ENCODE measurements around the gene BRIP1.
"Not testable (repeated sequence)": the region's sequence is repeated elsewhere in the genome, so short reads cannot be mapped to it uniquely, and the experiment has no call there.

BRIP1 gene

GRCh38 chr17:61774087-61774486 lies 89.2 kb downstream of the BRIP1 start:
- not testable (repeated sequence) for H3K9me3 ChIP-seq (ENCODE audit: control insufficient read depth in 2 of 2, low read length in 2 of 2); H3K4me3 ChIP-seq (ENCODE audit: low read length in 2 of 2); H3K9ac ChIP-seq (ENCODE audit: low read depth in 1 of 2, low read length in 2 of 2); H3K36me3 ChIP-seq (ENCODE audit: control insufficient read depth in 2 of 2, insufficient read depth in 2 of 2, low read length in 2 of 2); H3K27me3 ChIP-seq (ENCODE audit: control insufficient read depth in 2 of 2, insufficient read depth in 2 of 2, low read length in 2 of 2); H3K4me1 ChIP-seq (ENCODE audit: control insufficient read depth in 2 of 2, insufficient read depth in 2 of 2, low read length in 2 of 2); H3K27ac ChIP-seq (ENCODE audit: low read depth in 2 of 2, low read length in 2 of 2)

- Histone ChIP-seq H3K4me3 (ENCODE audit: low read length in 2 of 2) (no peak overlapping the region), H3K36me3 (ENCODE audit: control insufficient read depth in 2 of 2, insufficient read depth in 2 of 2, low read length in 2 of 2) (no peaks in the 10 kb centered on the region), H3K9ac (ENCODE audit: low read depth in 1 of 2, low read length in 2 of 2) (no peak overlapping the region), H3K9me3 (ENCODE audit: control insufficient read depth in 2 of 2, low read length in 2 of 2) (peaks cover 2 to 7% of the 10 kb centered on the region in 2 donors), H3K27me3 (ENCODE audit: control insufficient read depth in 2 of 2, insufficient read depth in 2 of 2, low read length in 2 of 2) (no peaks in the 10 kb centered on the region), H3K4me1 (ENCODE audit: control insufficient read depth in 2 of 2, insufficient read depth in 2 of 2, low read length in 2 of 2) (no peaks in the 10 kb centered on the region), H3K27ac (ENCODE audit: low read depth in 2 of 2, low read length in 2 of 2) (no peak overlapping the region)
Observed at GRCh38 chr17:61770752-61771533, 92.4 kb downstream of the BRIP1 start.

- no peaks in the 10 kb centered on the region for H3K27me3 ChIP-seq (ENCODE audit: control insufficient read depth in 2 of 2, insufficient read depth in 2 of 2, low read length in 2 of 2)
- no peaks in the 10 kb centered on the region for H3K36me3 ChIP-seq (ENCODE audit: control insufficient read depth in 2 of 2, insufficient read depth in 2 of 2, low read length in 2 of 2)
- H3K4me1 ChIP-seq (ENCODE audit: control insufficient read depth in 2 of 2, insufficient read depth in 2 of 2, low read length in 2 of 2), result no peaks in the 10 kb centered on the region
- H3K27ac ChIP-seq (ENCODE audit: low read depth in 2 of 2, low read length in 2 of 2), result no peak overlapping the region
- no peak overlapping the region for H3K4me3 ChIP-seq (ENCODE audit: low read length in 2 of 2)
- H3K9me3 ChIP-seq (ENCODE audit: control insufficient read depth in 2 of 2, low read length in 2 of 2), result peaks cover 2 to 7% of the 10 kb centered on the region in 2 donors
- no peak overlapping the region for H3K9ac ChIP-seq (ENCODE audit: low read depth in 1 of 2, low read length in 2 of 2)
Observed at GRCh38 chr17:61770043-61770442, 93.3 kb downstream of the BRIP1 start.

GRCh38 chr17:61768405-61768804 lies 94.9 kb downstream of the BRIP1 start:
- no peaks in the 10 kb centered on the region for H3K36me3 ChIP-seq (ENCODE audit: control insufficient read depth in 2 of 2, insufficient read depth in 2 of 2, low read length in 2 of 2)
- no peaks in the 10 kb centered on the region for H3K4me1 ChIP-seq (ENCODE audit: control insufficient read depth in 2 of 2, insufficient read depth in 2 of 2, low read length in 2 of 2)
- no peaks in the 10 kb centered on the region for H3K27me3 ChIP-seq (ENCODE audit: control insufficient read depth in 2 of 2, insufficient read depth in 2 of 2, low read length in 2 of 2)
- H3K4me3 ChIP-seq (ENCODE audit: low read length in 2 of 2), result no peak overlapping the region
- peaks cover 2 to 7% of the 10 kb centered on the region in 2 donors for H3K9me3 ChIP-seq (ENCODE audit: control insufficient read depth in 2 of 2, low read length in 2 of 2)
- H3K9ac ChIP-seq (ENCODE audit: low read depth in 1 of 2, low read length in 2 of 2), result no peak overlapping the region
- H3K27ac ChIP-seq (ENCODE audit: low read depth in 2 of 2, low read length in 2 of 2), result no peak overlapping the region

GRCh38 chr17:61766520-61766919 lies 96.8 kb downstream of the BRIP1 start:
- H3K36me3 ChIP-seq (ENCODE audit: control insufficient read depth in 2 of 2, insufficient read depth in 2 of 2, low read length in 2 of 2), result no peaks in the 10 kb centered on the region
- peaks cover 2 to 7% of the 10 kb centered on the region in 2 donors for H3K9me3 ChIP-seq (ENCODE audit: control insufficient read depth in 2 of 2, low read length in 2 of 2)
- H3K27ac ChIP-seq (ENCODE audit: low read depth in 2 of 2, low read length in 2 of 2), result no peak overlapping the region
- no peaks in the 10 kb centered on the region for H3K4me1 ChIP-seq (ENCODE audit: control insufficient read depth in 2 of 2, insufficient read depth in 2 of 2, low read length in 2 of 2)
- H3K9ac ChIP-seq (ENCODE audit: low read depth in 1 of 2, low read length in 2 of 2), result no peak overlapping the region
- no peak overlapping the region for H3K4me3 ChIP-seq (ENCODE audit: low read length in 2 of 2)
- H3K27me3 ChIP-seq (ENCODE audit: control insufficient read depth in 2 of 2, insufficient read depth in 2 of 2, low read length in 2 of 2), result no peaks in the 10 kb centered on the region

GRCh38 chr17:61764846-61765245 lies 98.5 kb downstream of the BRIP1 start:
- no peaks in the 10 kb centered on the region for H3K27me3 ChIP-seq (ENCODE audit: control insufficient read depth in 2 of 2, insufficient read depth in 2 of 2, low read length in 2 of 2)
- H3K27ac ChIP-seq (ENCODE audit: low read depth in 2 of 2, low read length in 2 of 2), result no peak overlapping the region

GRCh38 chr17:61761827-61762226 lies 101.5 kb downstream of the BRIP1 start:
- H3K27me3 ChIP-seq (ENCODE audit: control insufficient read depth in 2 of 2, insufficient read depth in 2 of 2, low read length in 2 of 2), result no peaks in the 10 kb centered on the region
- H3K9me3 ChIP-seq (ENCODE audit: control insufficient read depth in 2 of 2, low read length in 2 of 2), result peaks cover 0 to 3% of the 10 kb centered on the region in 2 donors
- no peaks in the 10 kb centered on the region for H3K4me1 ChIP-seq (ENCODE audit: control insufficient read depth in 2 of 2, insufficient read depth in 2 of 2, low read length in 2 of 2)
- H3K36me3 ChIP-seq (ENCODE audit: control insufficient read depth in 2 of 2, insufficient read depth in 2 of 2, low read length in 2 of 2), result no peaks in the 10 kb centered on the region
- no peak overlapping the region for H3K27ac ChIP-seq (ENCODE audit: low read depth in 2 of 2, low read length in 2 of 2)
- no peak overlapping the region for H3K4me3 ChIP-seq (ENCODE audit: low read length in 2 of 2)
- H3K9ac ChIP-seq (ENCODE audit: low read depth in 1 of 2, low read length in 2 of 2), result no peak overlapping the region

More at GRCh38 chr17:61764846-61765245, 98.5 kb downstream of the BRIP1 start:
- Histone ChIP-seq H3K4me3 (ENCODE audit: low read length in 2 of 2) (no peak overlapping the region), H3K36me3 (ENCODE audit: control insufficient read depth in 2 of 2, insufficient read depth in 2 of 2, low read length in 2 of 2) (no peaks in the 10 kb centered on the region), H3K9me3 (ENCODE audit: control insufficient read depth in 2 of 2, low read length in 2 of 2) (no peaks in the 10 kb centered on the region), H3K4me1 (ENCODE audit: control insufficient read depth in 2 of 2, insufficient read depth in 2 of 2, low read length in 2 of 2) (no peaks in the 10 kb centered on the region), H3K9ac (ENCODE audit: low read depth in 1 of 2, low read length in 2 of 2) (no peak overlapping the region)

GRCh38 chr17:61759362-61759761 lies 104.0 kb downstream of the BRIP1 start:
- H3K36me3 ChIP-seq (ENCODE audit: control insufficient read depth in 2 of 2, insufficient read depth in 2 of 2, low read length in 2 of 2), result no peaks in the 10 kb centered on the region
- H3K27ac ChIP-seq (ENCODE audit: low read depth in 2 of 2, low read length in 2 of 2), result no peak overlapping the region
- no peak overlapping the region for H3K4me3 ChIP-seq (ENCODE audit: low read length in 2 of 2)
- no peaks in the 10 kb centered on the region for H3K4me1 ChIP-seq (ENCODE audit: control insufficient read depth in 2 of 2, insufficient read depth in 2 of 2, low read length in 2 of 2)
- H3K9ac ChIP-seq (ENCODE audit: low read depth in 1 of 2, low read length in 2 of 2), result no peak overlapping the region
- peaks cover 0 to 3% of the 10 kb centered on the region in 2 donors for H3K9me3 ChIP-seq (ENCODE audit: control insufficient read depth in 2 of 2, low read length in 2 of 2)
- no peaks in the 10 kb centered on the region for H3K27me3 ChIP-seq (ENCODE audit: control insufficient read depth in 2 of 2, insufficient read depth in 2 of 2, low read length in 2 of 2)

- Histone ChIP-seq H3K4me3 (ENCODE audit: low read length in 2 of 2) (no peak overlapping the region), H3K27ac (ENCODE audit: low read depth in 2 of 2, low read length in 2 of 2) (no peak overlapping the region), H3K9ac (ENCODE audit: low read depth in 1 of 2, low read length in 2 of 2) (no peak overlapping the region), H3K27me3 (ENCODE audit: control insufficient read depth in 2 of 2, insufficient read depth in 2 of 2, low read length in 2 of 2) (no peaks in the 10 kb centered on the region), H3K36me3 (ENCODE audit: control insufficient read depth in 2 of 2, insufficient read depth in 2 of 2, low read length in 2 of 2) (no peaks in the 10 kb centered on the region), H3K4me1 (ENCODE audit: control insufficient read depth in 2 of 2, insufficient read depth in 2 of 2, low read length in 2 of 2) (no peaks in the 10 kb centered on the region), H3K9me3 (ENCODE audit: control insufficient read depth in 2 of 2, low read length in 2 of 2) (peaks cover 0 to 3% of the 10 kb centered on the region in 2 donors)
Observed at GRCh38 chr17:61758430-61758829, 104.9 kb downstream of the BRIP1 start.

- Histone ChIP-seq H3K27ac (ENCODE audit: low read depth in 2 of 2, low read length in 2 of 2) (no peak overlapping the region), H3K36me3 (ENCODE audit: control insufficient read depth in 2 of 2, insufficient read depth in 2 of 2, low read length in 2 of 2) (no peaks in the 10 kb centered on the region)
Observed at GRCh38 chr17:61757168-61757567, 106.2 kb downstream of the BRIP1 start.

More at GRCh38 chr17:61757168-61757567, 106.2 kb downstream of the BRIP1 start:
- Histone ChIP-seq H3K27me3 (ENCODE audit: control insufficient read depth in 2 of 2, insufficient read depth in 2 of 2, low read length in 2 of 2) (no peaks in the 10 kb centered on the region), H3K4me1 (ENCODE audit: control insufficient read depth in 2 of 2, insufficient read depth in 2 of 2, low read length in 2 of 2) (no peaks in the 10 kb centered on the region), H3K9me3 (ENCODE audit: control insufficient read depth in 2 of 2, low read length in 2 of 2) (peaks cover 0 to 3% of the 10 kb centered on the region in 2 donors), H3K4me3 (ENCODE audit: low read length in 2 of 2) (no peak overlapping the region), H3K9ac (ENCODE audit: low read depth in 1 of 2, low read length in 2 of 2) (no peak overlapping the region)
